Prostate gland (tissue), 2 donors: Measurements from ENCODE around the gene NKD2. TPM values are rescaled to one million over a fixed set of nuclear protein-coding genes. Genes with fewer than 3 reads are reported as not detected.

Experiments used
- DNase-seq: peaks from one replicate; pipeline ENCODE4 v3.0.0-alpha.2; 2019; ENCODE audit warnings: low spot score
- H3K27ac ChIP-seq, 2 donors: fragments of 200-600 bp; sonication (generic); 2 replicates each; pipeline ENCODE4 v1.5.1; 2017 to 2019
- H3K27me3 ChIP-seq: fragments of 200-600 bp; sonication (generic); replicated peaks from 2 replicates; pipeline ENCODE4 v1.5.1; 2019; ENCODE audit not compliant: insufficient read depth
- H3K36me3 ChIP-seq, 2 donors: fragments of 200-600 bp; sonication (generic); 1 replicate in 1 of 2; 2 replicates in 1 of 2; pipeline versions ENCODE4 v1.5.1 to v1.8.1; 2017 to 2019
- H3K4me1 ChIP-seq: fragments of 200-600 bp; sonication (generic); replicated peaks from 2 replicates; pipeline ENCODE4 v1.5.1; 2019
- H3K4me3 ChIP-seq, 2 donors: fragments of 200-600 bp; sonication (generic); 2 replicates each; pipeline ENCODE4 v1.5.1; 2017 to 2019
- H3K9me3 ChIP-seq: fragments of 200-600 bp; sonication (generic); 2 replicates; pipeline ENCODE4 v1.5.1; 2017
- POLR2A ChIP-seq: fragments of 450-650 bp; IDR thresholded peaks from one replicate; pipeline ENCODE4 v1.6.1; 2016; ENCODE audit warnings: antibody characterized with exemption, mild to moderate bottlenecking
- POLR2AphosphoS5 ChIP-seq: sonication (generic); formaldehyde crosslinking; IDR thresholded peaks from one replicate; pipeline ENCODE4 v1.6.1; 2017; ENCODE audit warnings: antibody characterized with exemption
- WGBS: methylation state at CpG from one replicate; pipeline ENCODE4 v1.1.5; 2018; 5-methylcytosine and 5-hydroxymethylcytosine counted together
- intact Hi-C: fragments of 100-400 bp; cut with DNase I; formaldehyde crosslinking; loops from one replicate; pipeline ENCODE4 v1.14.2; 2022
- total RNA-seq, 2 donors: library from RNA; depleted of rRNA; stranded (reverse); fragments of >200 nt; gene quantifications; one replicate each; pipeline ENCODE4 v1.1.0, GENCODE V29; 2016
- TF ChIP-seq, protein P1 (sequence below), 4 experiments: fragments of 200-600 bp in 2 of 4; fragments of 450-650 bp in 2 of 4; sonication (generic) in 2 of 4; IDR thresholded peaks; 1 replicate in 3 of 4; 2 replicates in 1 of 4; pipeline ENCODE4 v1.5.1; 2016 to 2019; ENCODE audit warnings: antibody characterized with exemption in 4 of 4, mild to moderate bottlenecking in 2 of 4, moderate library complexity in 2 of 4

The NKD2 gene
- total RNA-seq, 2 donors from 2014 or later, result 2.9 to 22.1 TPM

DNA sequence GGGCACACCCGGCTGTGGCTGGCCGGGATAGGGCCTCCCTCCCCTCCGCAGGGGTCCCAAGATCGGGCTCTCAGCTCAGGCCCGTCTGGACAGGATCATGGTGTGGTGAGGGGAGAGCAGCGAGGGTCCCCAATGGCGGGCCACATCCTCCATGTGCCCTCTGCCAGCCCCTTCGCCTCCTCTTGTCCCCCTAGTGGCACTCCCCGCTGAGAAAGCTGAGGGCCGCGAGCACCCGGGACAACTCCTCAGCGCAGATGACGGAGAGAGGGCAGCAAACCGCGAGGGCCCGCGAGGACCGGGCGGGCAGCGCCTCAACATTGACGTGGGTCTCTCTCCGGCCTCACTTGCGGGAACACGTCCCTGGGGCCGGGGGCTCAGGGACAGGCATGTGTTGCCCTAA is 24.6 kb downstream of the NKD2 start:
- H3K4me1 ChIP-seq, result no peaks in the 10 kb centered on the region
- intact Hi-C loops, result no loop called here

DNA sequence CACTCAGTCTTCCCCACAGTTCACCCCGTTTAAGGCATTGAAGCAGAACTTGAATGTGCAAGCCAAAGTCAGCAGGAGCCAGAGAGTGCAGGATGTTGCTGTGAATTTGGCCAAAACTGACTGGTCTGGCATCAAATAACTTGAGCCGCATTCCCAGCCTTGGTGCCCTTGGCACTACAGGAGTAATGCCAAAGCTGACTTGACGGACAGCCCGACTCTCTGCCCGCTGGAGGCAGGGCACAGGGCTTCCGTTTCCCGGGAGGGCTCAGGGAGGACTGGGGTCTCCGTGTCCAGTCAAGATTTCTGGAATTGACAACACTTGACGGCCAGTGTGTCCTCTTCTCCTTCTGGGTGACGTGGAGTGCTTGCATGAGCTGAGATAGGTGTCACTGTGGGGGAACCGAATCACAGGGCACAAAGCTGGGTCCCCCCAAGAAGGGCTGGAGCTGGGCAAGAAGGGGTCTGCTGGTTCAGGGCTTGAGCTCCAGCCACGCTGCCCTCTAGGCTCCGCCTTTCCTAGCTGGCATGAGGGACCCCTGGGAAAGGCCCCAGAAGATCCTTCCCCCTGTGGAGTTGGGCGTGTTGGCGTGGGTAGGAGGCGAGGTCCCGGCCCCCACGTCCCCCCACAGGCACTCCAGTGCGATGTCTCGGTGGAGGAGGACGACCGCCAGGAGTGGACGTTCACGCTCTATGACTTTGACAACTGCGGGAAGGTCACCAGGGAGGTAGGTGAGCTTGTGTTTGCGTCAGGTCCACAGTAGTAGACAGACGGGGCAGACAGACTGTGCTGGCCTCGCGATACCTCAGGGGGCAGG is 25.2 kb downstream of the NKD2 start:
- no peak for DNase-seq

More for the DNA sequence above, 24.6 kb downstream of the NKD2 start:
- H3K4me3 ChIP-seq, result no peak overlapping the region
- H3K36me3 ChIP-seq, result no peaks in the 10 kb centered on the region
- peaks cover 4% of the 10 kb centered on the region for H3K27me3 ChIP-seq
- H3K27ac ChIP-seq, result no peak overlapping the region
- TF ChIP-seq POLR2A, result no peak
- no peak for TF ChIP-seq POLR2AphosphoS5
- TF ChIP-seq, protein P1, sequence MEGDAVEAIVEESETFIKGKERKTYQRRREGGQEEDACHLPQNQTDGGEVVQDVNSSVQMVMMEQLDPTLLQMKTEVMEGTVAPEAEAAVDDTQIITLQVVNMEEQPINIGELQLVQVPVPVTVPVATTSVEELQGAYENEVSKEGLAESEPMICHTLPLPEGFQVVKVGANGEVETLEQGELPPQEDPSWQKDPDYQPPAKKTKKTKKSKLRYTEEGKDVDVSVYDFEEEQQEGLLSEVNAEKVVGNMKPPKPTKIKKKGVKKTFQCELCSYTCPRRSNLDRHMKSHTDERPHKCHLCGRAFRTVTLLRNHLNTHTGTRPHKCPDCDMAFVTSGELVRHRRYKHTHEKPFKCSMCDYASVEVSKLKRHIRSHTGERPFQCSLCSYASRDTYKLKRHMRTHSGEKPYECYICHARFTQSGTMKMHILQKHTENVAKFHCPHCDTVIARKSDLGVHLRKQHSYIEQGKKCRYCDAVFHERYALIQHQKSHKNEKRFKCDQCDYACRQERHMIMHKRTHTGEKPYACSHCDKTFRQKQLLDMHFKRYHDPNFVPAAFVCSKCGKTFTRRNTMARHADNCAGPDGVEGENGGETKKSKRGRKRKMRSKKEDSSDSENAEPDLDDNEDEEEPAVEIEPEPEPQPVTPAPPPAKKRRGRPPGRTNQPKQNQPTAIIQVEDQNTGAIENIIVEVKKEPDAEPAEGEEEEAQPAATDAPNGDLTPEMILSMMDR (IDR thresholded peaks at IDR 0.05), result no peak
- WGBS, result 95% methylated on average over 24 of the region's 26 CpGs
- H3K9me3 ChIP-seq, result no peaks in the 10 kb centered on the region
- DNase-seq, result no peak

DNA sequence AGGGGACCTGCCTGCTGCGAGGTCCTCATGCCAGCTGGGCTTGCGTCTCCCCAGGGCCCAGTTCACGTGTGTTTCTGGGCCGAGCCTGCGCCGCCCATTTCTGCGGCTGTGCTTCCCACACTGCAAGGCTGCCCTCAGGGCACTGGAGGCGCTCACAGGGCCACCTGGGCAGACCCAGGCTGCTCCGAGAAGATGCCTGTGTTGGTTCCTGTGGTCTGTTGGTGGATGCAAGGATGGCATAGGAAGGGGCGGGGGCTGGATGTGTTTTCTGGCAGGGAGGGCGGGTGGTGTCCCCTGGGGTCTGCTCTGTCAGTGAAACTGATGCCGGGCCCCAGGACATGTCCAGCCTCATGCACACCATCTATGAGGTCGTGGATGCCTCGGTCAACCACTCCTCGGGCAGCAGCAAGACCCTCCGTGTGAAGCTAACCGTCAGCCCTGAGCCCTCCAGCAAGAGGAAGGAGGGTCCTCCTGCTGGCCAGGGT is 25.9 kb downstream of the NKD2 start:
- no peak overlapping the region for H3K4me3 ChIP-seq
- WGBS, result 94% methylated on average over 15 of the region's 17 CpGs
- intact Hi-C loops, result no loop called here
- H3K36me3 ChIP-seq, result no peaks in the 10 kb centered on the region
- no peaks in the 10 kb centered on the region for H3K9me3 ChIP-seq
- TF ChIP-seq POLR2AphosphoS5 (no peak), POLR2A (no peak)
- TF ChIP-seq, protein P1 (IDR thresholded peaks at IDR 0.05), result no peak
- no peaks in the 10 kb centered on the region for H3K4me1 ChIP-seq
- no peak overlapping the region for H3K27ac ChIP-seq
- H3K27me3 ChIP-seq, result peaks cover 4% of the 10 kb centered on the region
- no peak for DNase-seq

More for the DNA sequence above, 25.2 kb downstream of the NKD2 start:
- H3K27me3 ChIP-seq, result peaks cover 4% of the 10 kb centered on the region
- intact Hi-C loops, result no loop called here
- WGBS, result 91% methylated on average over 29 of the region's 29 CpGs
- no peak overlapping the region for H3K4me3 ChIP-seq
- TF ChIP-seq, protein P1 (IDR thresholded peaks at IDR 0.05), result no peak
- TF ChIP-seq POLR2AphosphoS5, result no peak
- H3K4me1 ChIP-seq, result no peaks in the 10 kb centered on the region
- no peak overlapping the region for H3K27ac ChIP-seq
- H3K36me3 ChIP-seq, result no peaks in the 10 kb centered on the region
- H3K9me3 ChIP-seq, result no peaks in the 10 kb centered on the region

DNA sequence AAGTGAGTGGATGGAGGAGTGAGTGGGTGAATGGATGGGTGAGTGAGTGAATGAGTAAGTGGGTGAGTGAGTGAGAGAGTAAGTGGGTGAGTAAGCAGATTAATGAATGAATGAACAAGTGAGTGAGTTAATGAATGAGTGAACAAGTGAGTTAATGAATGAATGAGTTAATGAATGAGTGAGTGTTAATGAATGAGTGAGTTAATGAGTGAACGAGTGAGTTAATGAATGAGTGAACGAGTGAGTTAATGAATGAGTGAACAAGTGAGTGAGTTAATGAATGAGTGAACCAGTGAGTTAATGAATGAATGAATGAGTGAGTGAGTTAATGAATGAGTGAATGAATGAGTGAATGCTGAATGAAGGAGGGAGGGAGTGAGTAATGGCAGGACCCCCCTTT is 26.4 kb downstream of the NKD2 start:
- H3K4me1 ChIP-seq, result no peaks in the 10 kb centered on the region
- TF ChIP-seq POLR2A (no peak), POLR2AphosphoS5 (no peak)
- TF ChIP-seq, protein P1 (IDR thresholded peaks at IDR 0.05), result no peak
- H3K9me3 ChIP-seq, result no peaks in the 10 kb centered on the region
- no peak overlapping the region for H3K27ac ChIP-seq
- WGBS, result 95% methylated on average over 2 of the region's 2 CpGs
- no peak overlapping the region for H3K4me3 ChIP-seq
- intact Hi-C loops, result no loop called here
- no peak for DNase-seq
- peaks cover 1% of the 10 kb centered on the region for H3K27me3 ChIP-seq
- no peaks in the 10 kb centered on the region for H3K36me3 ChIP-seq
